WERI-Rb-1 (cell line): ENCODE data around the gene TNS1.

ENCODE experiments used
- DNase-seq: peaks from one replicate; pipeline ENCODE4 v3.0.0-alpha.2; 2020
- H3K27ac ChIP-seq: fragments of 250-450 bp; sonication (Bioruptor Pico); 2 replicates; pipeline ENCODE4 v1.5.1; 2020; ENCODE audit warnings: mild to moderate bottlenecking, moderate library complexity
- H3K27me3 ChIP-seq: fragments of 250-450 bp; sonication (Bioruptor Pico); 2 replicates; pipeline ENCODE4 v1.5.1; 2021; ENCODE audit warnings: mild to moderate bottlenecking, low read depth, moderate library complexity; ENCODE audit not compliant: insufficient read depth, severe bottlenecking
- H3K36me3 ChIP-seq: fragments of 250-450 bp; sonication (Bioruptor Pico); 2 replicates; pipeline ENCODE4 v1.5.1; 2020; ENCODE audit warnings: mild to moderate bottlenecking, moderate library complexity
- H3K4me3 ChIP-seq: 2 replicates; pipeline ENCODE4 v1.5.1; 2011; ENCODE audit warnings: low read depth, mild to moderate bottlenecking, control low read depth, low read length
- H3K9me3 ChIP-seq: fragments of 250-450 bp; sonication (Bioruptor Pico); 2 replicates; pipeline ENCODE4 v1.5.1; 2021; ENCODE audit warnings: mild to moderate bottlenecking, moderate library complexity; ENCODE audit not compliant: severe bottlenecking
- TF ChIP-seq, protein P1 (sequence below): IDR thresholded peaks from 2 replicates; pipeline ENCODE4 v1.5.1; 2011; ENCODE audit warnings: low read depth, mild to moderate bottlenecking, control low read depth, inconsistent platforms, low read length

Gene TNS1

GRCh38 chr2:218024336-218024735 is 21.5 kb upstream of the TNS1 start:
- Histone ChIP-seq H3K9me3 (no peaks in the 10 kb centered on the region), H3K36me3 (no peaks in the 10 kb centered on the region), H3K27ac (peak overlapping the region; percentile 41), H3K27me3 (no peaks in the 10 kb centered on the region), H3K4me3 (no peak overlapping the region)
- peak; percentile 46 for DNase-seq
- TF ChIP-seq, protein P1, sequence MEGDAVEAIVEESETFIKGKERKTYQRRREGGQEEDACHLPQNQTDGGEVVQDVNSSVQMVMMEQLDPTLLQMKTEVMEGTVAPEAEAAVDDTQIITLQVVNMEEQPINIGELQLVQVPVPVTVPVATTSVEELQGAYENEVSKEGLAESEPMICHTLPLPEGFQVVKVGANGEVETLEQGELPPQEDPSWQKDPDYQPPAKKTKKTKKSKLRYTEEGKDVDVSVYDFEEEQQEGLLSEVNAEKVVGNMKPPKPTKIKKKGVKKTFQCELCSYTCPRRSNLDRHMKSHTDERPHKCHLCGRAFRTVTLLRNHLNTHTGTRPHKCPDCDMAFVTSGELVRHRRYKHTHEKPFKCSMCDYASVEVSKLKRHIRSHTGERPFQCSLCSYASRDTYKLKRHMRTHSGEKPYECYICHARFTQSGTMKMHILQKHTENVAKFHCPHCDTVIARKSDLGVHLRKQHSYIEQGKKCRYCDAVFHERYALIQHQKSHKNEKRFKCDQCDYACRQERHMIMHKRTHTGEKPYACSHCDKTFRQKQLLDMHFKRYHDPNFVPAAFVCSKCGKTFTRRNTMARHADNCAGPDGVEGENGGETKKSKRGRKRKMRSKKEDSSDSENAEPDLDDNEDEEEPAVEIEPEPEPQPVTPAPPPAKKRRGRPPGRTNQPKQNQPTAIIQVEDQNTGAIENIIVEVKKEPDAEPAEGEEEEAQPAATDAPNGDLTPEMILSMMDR, result no peak

DNA sequence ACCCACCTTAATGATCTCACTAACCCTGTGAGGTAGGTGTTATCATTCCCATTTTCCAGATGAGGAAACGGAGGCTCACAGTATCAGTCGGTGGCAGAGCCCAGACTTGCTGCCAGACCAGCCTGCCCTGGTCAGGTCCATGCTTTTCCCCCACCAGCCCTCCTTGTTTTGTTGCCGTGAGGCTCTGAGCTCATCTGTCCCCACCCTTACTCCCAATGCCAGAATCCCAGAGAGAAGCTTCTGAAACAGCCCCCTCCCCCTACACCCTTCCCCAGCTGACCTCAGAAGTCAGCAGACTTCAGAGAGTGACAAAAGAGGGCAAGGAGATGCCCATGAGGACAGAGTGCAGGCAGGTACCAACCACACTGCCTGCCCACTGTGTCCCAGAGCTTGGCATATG is 20.8 kb upstream of the TNS1 start:
- Histone ChIP-seq H3K4me3 (no peak overlapping the region), H3K27ac (no peak overlapping the region; the same call in 1 of the 2 replicates), H3K27me3 (no peaks in the 10 kb centered on the region), H3K9me3 (no peaks in the 10 kb centered on the region), H3K36me3 (no peaks in the 10 kb centered on the region)
- TF ChIP-seq, protein P1, result no peak
- DNase-seq, result no peak

- no peak overlapping the region for H3K4me3 ChIP-seq
- no peaks in the 10 kb centered on the region for H3K36me3 ChIP-seq
- TF ChIP-seq, protein P1, result no peak
- H3K27ac ChIP-seq, result peak overlapping the region; percentile 68
- H3K27me3 ChIP-seq, result no peaks in the 10 kb centered on the region
- H3K9me3 ChIP-seq, result no peaks in the 10 kb centered on the region
- no peak for DNase-seq
Observed at GRCh38 chr2:218022851-218023530, 20.2 kb upstream of the TNS1 start.

GRCh38 chr2:218022131-218022850 is 19.5 kb upstream of the TNS1 start:
- Histone ChIP-seq H3K36me3 (no peaks in the 10 kb centered on the region), H3K27me3 (no peaks in the 10 kb centered on the region), H3K27ac (peak overlapping the region; percentile 83), H3K4me3 (no peak overlapping the region), H3K9me3 (no peaks in the 10 kb centered on the region)
- peak; percentile 46 for DNase-seq
- TF ChIP-seq, protein P1, result no peak

DNA sequence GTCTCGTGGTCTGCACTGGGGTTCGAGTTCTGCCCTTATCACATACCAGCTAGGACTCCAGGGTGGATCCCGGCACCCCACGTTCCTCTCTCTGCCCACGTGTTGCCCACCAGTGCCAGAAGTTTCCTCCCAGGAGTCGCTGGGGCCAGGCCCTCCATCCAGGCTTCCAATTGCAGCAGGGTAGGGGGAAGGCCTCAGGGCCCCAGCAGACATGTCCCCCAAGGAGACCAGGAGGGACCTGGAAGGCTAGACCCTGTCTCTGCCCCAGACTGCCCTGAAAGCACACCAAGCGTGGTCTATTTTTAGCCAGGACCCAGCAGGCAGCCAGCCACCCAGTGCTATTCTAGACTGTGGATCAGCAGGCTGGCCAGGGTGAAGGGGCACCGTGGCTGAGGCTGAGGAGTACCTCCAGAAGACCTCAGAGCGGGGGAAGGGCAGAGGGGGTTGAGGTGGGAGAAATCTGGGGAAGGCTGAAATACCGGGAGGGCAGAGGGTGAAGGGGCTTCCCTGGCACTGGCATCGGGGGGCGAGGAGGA is 18.8 kb upstream of the TNS1 start:
- H3K36me3 ChIP-seq, result no peaks in the 10 kb centered on the region
- H3K27ac ChIP-seq, result peak overlapping the region; percentile 83
- H3K9me3 ChIP-seq, result no peaks in the 10 kb centered on the region
- TF ChIP-seq, protein P1, result no peak
- H3K27me3 ChIP-seq, result no peaks in the 10 kb centered on the region
- no peak overlapping the region for H3K4me3 ChIP-seq
- DNase-seq, result no peak
